GM21526 (cell line): ENCODE data around the gene MSI2.

Experiments
- ATAC-seq: cut with Tn5 transposase; IDR thresholded peaks from one replicate; pipeline ENCODE4 v1.9.1; 2021; ENCODE audit warnings: moderate library complexity; ENCODE audit not compliant: unreplicated experiment, low FRiP score

MSI2 gene

DNA sequence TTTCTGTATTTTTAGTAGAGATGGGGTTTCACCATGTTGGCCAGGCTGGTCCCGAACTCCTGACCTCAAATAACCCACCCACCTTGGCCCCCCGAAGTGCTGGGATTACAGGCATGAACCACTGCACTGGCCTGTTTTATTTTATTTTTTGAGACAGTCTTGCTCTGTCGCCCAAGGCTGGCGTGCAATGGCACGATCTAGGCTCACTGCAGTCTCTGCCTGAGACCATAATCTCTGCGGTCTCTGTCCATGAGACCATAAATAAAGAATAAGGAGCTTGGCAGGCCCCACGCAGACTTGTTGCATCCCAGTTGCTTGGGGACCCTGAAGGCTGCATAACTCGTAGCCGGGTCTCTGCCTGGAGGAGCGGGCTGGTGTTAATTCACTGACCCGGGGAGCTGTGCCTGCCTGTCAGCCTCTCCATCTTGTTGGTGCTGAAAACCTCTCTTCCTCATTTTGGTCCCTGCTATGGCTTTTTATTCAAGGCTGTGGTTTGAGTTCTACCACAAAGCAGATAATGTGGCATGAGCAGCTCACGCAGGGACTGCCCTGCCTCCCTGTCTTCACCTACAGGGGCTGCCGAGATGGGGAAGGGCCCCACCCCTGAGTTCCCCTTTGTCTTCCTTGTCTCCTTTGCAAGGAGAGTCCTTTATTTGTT, 82.1 kb downstream of the MSI2 start:
- no peak for ATAC-seq

DNA sequence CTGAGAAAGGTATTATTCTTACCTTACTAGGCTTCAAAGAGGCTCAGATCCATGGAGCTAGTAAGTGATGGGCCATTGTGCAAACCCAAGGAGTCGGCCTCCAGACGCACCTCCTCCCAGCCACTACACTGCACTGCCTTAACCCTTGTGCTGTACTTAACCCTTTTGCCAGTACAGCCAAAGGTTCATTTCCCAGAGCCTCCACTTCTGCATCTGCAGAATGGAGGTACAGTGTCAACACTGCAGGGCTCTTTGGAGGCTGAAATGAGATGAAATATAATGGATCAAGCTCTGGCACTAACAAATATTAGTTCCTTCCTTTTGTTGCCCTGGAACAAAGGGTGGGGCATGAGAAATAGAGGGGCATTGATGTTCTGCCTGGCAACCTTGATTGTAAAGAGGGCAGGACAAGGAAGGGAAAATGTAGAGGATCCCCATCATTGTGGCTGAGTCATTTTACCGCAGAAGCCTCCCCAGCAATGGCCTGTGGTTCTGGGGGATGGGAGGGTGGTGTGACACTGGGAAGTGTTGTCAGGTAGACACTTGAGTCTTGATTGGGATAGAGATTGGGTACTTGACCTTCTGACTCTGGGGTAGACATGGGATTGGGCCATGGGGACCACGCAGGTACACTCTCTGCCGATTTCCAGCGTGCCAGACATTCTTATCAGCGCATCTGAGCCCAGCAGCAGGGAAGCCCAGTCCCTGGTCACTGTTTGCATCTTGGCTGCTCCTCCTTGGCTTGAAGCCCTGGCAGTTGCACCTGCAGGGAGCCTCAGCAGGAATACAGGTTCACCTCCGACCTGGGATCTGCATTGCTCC, 84.0 kb downstream of the MSI2 start:
- no peak for ATAC-seq

DNA sequence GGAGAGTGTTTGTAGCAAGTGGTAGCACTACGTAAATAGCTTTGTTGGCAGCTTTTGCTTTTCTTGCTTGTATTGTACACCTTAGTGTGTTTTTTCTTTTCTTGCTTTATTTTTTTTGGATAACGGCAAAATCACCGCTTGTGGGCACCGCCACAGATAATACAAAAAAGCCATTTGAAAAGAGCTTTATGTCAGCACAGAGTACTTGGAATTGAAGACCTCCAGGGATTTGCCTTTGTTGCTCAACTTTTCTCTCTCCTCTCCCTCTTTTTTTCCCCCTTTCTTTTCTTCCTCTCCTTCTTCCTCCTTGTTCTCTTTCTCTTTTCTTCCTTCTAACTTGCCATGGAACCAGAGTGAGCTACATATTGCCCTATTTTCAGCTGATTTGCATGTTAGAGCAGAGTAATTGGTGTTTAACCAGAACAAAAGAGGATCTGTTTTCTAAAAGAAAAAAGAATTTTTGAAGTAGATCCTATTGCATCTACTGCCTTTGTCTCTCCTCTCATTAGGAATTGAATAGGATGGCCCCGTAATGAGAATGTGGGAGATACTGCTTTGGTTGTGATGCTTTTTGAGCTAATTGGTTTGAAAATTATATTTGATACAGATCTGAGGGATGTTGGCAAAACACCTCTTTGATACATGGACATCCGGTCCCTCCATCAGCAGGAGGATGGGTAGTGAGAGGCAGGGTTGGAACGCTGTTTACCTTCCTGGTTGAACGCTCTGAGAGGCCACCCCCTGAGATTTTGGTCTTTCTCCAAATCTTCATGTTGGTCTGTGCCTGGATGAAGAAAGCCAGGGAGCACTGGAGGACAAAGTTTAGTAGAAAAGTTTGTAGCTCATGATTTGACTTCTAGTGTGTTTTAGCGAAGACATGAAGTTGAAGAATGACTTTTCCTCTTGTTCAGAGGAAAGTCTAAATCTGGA, 85.6 kb downstream of the MSI2 start:
- no peak for ATAC-seq

DNA sequence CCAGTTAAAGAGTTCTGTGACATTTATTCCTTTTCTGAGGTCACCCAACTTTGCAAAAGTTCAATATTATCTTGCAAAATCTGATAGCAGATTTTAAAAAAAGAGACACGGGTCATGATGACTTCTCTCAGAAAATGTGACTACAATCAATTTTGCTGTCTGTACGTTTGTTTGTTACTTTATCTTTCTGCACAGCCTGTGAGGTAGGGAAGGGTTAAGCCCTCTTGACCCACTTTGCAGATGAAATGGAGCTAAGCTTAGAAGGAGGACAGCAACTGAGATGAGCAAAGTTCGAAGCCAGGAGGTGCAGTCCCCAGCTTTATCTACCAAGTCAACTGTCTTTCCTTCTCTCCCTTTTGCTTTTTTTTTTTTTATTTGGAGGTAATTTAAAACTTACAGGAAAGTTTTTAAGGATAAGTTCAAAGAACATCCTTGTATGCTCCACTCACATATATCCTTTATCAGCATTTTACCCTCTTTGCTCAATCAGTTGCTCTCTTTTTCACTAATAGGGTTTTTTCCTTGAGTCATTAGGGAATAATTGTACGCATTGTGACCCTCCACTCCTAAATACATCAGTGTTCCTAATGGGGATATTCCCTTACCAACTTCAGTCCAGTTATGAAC, 86.8 kb downstream of the MSI2 start:
- no peak for ATAC-seq

GRCh38 chr17:57343717-57344116, 87.4 kb downstream of the MSI2 start:
- ATAC-seq = no peak

DNA sequence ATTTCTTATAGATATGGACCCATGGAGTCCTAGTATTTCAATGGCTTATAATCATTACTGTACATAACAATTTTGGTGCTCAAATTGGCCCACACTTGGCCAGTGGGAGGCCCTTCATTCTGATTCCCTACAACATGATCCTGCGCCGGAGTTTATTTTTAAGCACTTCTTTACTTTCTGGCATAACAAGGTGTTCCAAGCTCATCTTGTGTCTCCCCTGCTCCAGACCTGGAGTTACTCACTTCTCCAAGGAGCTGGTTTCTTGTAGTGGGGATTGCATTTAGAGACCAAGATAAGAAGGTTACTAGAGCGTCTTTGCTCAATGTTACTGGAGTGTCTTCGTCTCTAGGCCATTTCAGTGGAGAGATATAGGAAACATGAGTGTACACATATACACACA, 87.9 kb downstream of the MSI2 start:
- ATAC-seq = no peak

- no peak for ATAC-seq
Measured at GRCh38 chr17:57349541-57350247, 93.4 kb downstream of the MSI2 start.

- no peak for ATAC-seq
Measured at GRCh38 chr17:57350266-57350665, 93.9 kb downstream of the MSI2 start.

DNA sequence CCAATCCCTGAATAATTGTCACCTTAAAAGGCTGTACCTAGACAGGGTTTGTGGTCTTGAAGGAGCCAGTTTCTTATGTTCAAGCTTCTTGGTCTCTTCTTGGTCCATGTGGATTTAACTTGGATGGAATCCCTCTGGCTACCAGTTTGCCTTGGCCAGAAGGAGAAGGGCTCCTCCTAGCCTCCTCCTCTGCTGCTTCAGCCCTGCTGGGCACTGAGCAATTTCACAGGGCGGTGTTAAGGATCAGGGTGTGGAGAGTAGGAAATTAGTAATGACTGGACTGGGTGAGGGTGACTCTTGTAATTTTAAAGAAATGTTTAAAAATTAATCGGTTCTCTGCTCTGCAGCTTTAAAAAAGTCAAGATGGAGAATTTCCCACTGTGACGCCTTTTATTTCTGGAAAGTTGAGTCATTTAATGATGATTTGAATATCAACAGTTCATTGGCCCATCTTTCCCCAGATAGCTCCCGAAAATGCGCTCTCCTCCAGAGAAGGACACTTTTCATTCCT, 96.4 kb downstream of the MSI2 start:
- ATAC-seq = no peak

DNA sequence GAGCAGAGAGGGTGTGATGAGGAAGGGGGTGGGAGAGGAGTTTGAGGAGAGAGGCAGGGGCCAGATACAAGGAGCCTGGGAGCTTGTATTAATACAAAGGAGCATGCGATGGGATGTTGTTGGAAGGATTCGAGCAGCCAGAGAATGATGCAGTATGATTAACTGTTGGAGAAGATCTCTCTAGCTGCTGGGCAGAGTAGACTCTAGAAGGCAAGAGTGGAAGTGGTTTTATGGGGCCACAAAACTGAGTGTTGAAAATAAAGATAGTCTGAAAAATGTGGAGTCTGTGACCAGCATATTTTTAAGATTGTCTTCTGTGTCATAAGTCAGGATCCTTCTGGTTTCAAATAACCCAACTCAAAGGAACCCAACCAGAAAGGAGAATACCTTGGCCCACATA, 98.3 kb downstream of the MSI2 start:
- ATAC-seq = no peak

- no peak for ATAC-seq
Measured at GRCh38 chr17:57355090-57355859, 99.0 kb downstream of the MSI2 start.

DNA sequence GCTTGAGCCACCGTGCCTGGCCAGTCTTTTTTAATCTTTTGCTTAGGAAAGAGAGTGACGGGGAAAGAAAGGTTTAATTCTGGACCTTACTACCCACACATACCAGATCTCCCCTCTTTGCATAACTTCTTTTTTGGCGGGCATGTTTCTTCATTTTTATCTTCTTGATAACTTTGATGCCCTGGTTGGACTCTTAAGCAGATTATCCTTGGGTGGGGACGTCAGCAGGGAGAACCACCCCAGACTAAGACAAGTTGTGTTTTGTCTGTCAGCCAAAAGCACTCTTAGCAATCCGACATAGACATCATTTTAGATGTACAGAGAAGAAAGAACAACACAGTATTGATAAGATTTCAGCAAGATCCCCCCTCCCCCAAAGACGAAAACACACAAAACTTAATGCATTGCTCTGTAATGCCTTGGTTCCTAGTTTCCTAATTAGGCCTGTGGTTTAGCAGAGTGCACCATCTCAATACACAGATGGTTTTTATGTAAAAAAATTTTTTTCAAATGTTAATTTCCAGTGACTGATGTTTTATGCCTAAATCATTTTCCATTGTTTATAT, 99.9 kb downstream of the MSI2 start:
- no peak for ATAC-seq

DNA sequence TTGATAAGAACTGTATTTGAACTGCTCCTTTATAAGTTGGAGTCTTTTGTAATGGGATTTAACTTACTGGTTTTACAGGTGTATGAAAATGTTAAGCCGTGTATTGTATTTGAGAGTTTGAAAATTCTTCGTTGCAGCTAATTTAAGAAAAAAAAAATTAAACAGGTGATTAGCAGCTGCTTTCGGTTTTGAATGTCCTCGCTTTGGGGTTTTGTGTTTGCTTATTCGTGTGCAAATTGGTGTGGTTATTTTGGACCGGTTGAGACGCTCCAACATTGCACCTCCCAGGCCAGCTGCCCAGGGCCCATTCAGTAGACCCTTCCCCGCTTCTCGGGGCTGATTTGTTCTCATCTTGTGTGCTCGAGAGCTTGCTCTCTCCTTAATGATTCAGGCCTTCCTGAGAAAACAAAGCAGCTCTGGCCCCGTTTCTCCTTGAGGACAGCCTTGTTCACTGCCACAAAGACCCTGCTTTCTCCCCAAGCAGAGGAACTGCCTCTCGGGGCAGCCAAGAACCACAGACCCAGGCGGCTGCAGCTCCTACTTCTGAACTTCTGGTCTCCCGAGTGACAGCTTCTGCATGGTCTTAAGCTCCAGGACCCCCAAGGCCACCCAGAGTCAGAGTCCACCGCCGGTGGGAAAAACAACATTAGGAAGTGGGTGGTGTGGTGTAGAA, 100.5 kb downstream of the MSI2 start:
- no peak for ATAC-seq

GRCh38 chr17:57357392-57357784, 101.1 kb downstream of the MSI2 start:
- no peak for ATAC-seq

GRCh38 chr17:57357830-57358430, 101.6 kb downstream of the MSI2 start:
- no peak for ATAC-seq

DNA sequence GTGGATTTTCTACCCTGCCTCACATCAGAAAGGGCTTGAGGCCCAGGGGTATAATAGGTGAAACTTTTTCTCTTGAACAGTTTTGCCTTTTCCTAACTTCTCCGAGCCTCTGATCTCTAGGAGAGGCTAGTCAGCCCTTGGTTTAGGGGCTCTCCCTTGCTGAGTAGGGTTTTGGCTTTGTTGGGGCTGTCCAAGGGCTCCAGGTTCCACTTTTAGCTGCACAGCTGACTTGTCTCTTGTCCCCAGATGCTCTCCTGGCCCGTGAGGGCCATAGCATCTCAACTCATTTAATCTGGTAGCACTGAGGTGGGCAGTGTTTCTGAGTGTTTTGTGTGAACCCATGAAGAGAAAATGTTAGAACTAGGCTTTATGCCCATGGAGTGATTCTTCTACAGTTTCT, 103.9 kb downstream of the MSI2 start:
- no peak for ATAC-seq

- no peak for ATAC-seq
Measured at GRCh38 chr17:57362797-57363556, 106.7 kb downstream of the MSI2 start.
